Hepatic stellate cell (primary cell): ENCODE data around the gene MYO1E.

Experiments used
- DNase-seq: peaks from one replicate; pipeline ENCODE4 v3.0.0; 2011; ENCODE audit warnings: low spot score

MYO1E gene

DNA sequence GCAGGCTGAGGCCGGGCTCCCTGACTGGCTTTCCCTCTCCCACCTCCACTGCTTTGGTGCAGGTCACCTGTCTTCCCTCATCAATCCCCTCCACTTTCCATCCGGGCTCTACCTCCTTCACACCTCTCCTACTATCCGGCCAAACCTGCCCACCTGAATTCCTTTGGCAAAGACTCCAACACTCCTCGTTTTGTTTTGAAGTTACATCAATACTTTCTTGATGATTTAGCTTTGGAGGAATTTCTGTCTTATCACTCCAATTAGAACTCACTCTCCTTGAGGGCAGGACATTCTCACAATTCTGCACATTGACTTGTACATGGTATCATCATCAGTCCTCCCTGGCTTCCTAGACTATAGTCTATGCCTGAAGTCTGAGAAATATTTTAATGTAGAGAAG lies 145.7 kb downstream of the MYO1E start:
- no peak for DNase-seq

DNA sequence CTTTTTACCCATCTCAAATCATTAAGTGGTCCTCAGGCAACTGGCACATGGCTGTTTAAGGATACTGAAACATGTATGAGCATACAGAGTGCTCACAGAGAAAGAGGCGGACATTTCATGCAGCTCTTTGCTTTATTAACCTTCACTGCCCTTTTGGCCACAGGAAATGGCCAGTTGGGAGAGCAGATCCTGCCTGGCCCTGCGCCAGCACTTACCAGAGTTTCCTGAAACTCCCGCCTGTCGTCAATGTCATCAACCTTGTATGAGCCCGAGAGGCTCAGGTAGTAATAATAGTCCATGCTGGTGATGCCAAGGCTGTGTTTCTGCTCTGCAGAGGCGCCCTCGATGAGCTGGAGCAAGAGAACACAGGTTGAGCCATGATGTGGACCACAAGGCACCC lies 148.2 kb downstream of the MYO1E start:
- DNase-seq = no peak

DNA sequence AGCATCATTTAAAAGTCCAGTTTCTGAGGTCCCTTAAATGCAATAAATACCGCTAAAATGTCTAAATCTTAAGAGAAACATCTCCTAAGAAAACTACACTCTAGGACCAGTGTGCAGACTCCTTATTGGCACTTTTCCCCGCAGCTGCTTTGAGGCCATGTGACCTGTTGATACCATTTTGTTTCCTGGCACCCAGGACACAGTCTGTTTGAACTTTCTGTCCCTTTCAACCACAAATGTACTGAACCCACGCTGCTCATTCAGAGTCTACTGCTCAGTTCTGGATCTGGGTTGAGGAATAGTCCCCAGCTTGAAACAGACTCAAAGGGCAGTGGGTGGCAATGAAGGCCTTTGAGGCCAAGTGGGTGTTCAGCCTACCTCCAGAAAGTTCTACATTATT lies 148.9 kb downstream of the MYO1E start:
- no peak for DNase-seq

DNA sequence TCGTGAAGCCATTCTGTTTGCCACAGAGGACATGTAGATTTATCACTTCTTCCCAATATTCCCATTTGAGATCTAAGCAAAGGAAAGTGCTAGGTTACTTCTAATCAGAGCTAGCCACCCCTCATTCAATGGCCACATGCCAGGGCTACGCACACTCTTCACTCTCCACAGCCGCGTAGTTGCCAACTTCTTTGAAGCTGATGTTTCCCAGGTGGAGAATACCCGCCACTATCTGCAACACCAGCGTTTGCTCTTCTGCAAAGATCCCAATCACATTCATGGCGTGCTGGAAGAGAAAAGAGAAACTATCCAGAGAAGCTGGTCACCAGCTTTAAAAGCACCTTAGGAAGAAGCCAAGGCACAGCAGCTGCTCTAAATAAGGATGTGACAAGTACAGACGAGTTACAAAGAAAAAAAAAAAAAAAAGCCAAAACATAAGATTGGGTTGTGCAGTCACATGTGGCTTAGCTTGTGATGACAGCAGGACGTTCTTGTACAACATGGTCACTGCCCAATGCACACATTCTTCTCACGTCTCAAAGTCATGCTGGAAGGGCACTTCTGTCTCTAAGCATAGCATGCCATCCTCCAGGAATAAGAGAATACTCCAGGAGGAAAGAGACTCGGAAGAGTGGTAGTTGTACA lies 149.6 kb downstream of the MYO1E start:
- DNase-seq = peak; percentile 24

DNA sequence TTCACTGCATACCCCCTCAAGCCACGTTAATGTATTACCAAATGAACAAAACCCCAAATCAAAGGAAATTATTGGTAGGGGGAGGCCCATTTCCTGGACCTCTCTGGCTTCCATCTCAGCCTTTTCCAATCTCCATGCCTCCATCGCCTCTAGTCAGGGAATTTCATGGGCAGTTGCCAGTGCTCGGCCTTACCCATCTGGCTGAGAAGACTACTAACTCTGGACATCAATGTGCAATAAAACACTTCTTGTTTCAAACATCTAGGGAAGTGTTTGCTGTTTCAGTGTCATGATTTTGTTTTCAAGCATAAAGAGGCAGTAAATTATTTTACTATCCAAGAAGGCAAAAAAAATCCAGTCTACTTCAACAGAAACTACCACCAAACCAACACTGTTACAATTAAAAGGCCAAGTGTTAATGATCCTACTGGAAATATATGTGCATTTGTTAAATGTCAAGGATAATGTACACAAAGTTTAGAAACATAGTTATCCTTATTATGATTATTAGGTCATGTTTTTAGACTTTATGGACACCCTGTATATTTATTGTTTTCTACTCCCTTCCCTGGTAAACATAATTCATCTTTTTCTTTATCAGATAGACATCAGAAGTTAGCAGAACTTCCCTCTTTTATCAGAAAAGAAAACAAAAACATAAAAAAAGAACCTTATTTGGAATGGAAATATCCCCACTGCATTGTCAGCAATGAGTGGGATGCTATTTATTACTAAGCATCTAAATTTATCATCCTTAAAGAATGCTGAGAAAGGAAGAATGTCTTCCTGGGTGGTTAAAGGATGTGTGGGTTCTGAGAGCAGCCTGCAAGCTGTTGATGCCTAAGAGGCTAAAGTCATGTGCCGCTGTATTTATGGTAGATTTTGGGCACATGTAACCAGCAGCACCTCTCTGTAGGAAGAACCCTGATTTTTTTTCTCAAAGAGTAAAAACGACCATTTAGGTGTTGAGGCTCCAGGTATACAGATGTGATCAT lies 150.9 kb downstream of the MYO1E start:
- peak; percentile 82 for DNase-seq

DNA sequence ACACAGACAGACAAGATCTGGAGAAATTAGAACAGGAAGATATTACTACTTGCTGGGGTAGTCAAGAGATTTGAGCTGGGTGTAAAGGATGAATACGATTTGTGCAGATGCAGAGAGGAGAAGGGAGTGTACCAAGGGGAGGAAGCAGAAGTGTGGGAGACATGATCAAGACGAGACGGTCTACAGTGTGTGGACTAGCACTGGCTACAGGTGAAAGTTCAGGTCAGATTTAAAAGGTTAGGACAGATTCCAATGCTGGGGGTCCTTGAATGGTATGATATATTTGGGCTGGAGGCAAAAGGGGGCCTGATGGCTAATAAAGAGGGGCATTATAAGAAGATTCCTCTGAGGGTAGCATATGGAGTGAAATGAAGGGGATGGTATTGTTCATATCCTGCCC lies 154.0 kb downstream of the MYO1E start:
- DNase-seq = no peak

DNA sequence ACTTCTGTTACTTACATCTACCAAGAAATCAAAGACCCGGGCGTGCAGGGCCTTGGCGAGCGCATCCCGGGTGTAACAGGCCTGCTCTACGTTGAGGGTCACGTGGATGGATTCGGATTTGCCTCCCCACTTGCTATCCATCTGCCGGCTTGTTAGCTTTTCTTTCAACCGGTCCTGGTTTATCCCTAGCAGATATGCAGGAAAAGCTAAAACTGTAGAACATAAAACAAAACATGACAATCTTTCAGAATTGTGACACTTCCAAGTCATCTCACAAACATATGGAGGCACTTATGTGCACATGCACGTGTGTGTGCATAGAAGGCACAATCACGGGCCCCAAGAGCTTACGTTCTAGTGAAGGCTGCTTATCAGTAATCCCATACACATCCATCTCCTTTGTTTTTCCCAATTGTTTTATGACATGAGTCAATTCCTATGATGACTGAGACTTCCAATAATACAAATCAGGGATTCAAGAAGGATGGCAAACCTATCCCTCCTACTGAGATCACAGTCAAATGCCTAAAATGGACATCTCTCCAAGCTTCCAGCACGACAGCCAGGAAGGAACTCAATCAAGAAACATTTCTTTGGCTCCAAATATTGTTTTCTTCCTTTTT lies 154.7 kb downstream of the MYO1E start:
- no peak for DNase-seq

DNA sequence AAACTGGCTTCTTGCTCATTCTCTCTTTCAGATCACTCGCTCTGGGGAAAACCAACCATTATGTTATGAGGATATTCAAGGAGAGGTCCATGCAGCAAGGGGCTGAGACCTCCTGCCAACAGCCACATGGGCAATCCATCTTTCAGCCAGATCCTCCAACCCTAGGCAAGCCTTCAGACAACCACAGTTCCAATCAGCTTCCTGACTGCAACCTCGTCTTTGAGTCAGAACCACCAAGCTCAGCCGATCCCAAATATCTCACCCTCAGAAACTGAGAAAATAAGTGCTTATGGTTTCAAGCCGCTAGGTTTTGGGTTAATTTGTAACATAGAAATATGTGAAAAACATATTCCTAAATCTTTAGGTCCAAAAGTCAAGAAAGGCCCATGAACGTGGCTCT lies 155.8 kb downstream of the MYO1E start:
- no peak for DNase-seq

DNA sequence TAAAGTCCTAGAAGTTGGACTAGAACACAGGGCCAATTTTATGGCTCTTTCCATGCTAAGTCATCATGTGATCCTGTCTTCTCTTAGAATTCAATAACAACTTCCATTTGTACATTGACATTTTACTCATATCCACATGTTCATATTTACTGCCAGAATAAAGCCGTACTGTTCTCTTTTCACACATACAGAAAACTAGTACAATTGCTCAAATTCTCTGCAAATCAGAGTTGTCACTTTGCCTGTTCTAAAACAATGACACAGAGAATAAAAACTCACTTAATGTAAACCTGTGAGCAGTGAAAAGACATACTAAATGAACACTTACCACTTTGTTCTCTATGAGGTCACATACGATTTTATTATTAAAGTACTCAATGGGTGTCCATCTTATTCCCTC lies 162.5 kb downstream of the MYO1E start:
- no peak for DNase-seq

DNA sequence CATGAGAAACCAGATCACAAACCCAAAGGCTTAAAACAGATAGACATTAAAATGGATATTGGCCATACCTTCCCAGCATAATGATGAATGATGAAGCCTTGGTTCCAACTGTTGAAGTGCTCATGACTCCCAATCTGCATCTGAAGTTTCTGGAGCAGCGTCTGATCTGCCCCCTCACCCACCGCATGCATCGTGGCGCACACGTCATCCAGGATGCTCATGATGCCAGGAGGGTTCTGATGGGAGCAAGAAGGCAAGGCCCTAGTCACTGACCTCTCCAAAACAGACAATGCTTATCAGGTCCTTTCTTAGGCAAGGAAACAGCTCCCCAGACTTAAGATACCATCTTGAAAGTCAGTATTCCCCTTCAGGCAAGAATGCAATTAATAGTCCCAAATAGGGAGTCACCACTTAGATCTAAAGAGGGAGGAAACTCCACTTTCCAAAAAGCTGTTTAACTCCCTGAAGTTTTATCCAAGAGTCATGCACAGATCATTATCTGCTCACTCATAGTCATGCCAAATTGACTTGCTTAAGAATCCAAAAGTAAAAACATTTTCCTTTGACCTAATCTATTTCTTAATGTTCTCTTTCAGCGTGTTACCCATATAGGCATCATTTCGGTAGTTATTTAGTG lies 163.9 kb downstream of the MYO1E start:
- no peak for DNase-seq

DNA sequence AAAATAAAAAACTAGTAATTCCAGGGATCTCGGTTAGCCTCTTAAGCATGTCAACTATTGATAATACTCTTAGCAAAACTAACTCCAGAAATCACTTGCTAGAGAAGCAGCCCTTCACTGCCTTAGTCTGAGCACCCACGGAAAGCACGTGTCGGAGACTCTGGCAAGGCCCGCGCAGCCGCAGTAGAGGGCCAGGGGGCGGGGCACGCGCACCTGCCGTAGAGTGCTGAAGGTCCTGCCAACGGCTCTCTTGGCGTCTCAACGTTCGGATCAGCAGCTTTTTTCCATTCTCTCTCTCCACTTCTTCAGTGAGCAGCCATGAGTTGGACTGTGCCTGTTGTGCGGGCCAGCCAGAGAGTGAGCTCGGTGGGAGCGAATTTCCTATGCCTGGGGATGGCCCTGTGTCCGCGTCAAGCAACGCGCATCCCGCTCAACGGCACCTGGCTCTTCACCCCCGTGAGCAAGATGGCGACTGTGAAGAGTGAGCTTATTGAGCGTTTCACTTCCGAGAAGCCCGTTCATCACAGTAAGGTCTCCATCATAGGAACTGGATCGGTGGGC lies 166.0 kb downstream of the MYO1E start, which contains the start of gene LDHAL6B:
Gene LDHAL6B, plus strand, starts transcription at position 221 of the 561 bp plus-strand sequence. Its CDS starts 98 bp downstream, at position 319.
- no peak for DNase-seq

DNA sequence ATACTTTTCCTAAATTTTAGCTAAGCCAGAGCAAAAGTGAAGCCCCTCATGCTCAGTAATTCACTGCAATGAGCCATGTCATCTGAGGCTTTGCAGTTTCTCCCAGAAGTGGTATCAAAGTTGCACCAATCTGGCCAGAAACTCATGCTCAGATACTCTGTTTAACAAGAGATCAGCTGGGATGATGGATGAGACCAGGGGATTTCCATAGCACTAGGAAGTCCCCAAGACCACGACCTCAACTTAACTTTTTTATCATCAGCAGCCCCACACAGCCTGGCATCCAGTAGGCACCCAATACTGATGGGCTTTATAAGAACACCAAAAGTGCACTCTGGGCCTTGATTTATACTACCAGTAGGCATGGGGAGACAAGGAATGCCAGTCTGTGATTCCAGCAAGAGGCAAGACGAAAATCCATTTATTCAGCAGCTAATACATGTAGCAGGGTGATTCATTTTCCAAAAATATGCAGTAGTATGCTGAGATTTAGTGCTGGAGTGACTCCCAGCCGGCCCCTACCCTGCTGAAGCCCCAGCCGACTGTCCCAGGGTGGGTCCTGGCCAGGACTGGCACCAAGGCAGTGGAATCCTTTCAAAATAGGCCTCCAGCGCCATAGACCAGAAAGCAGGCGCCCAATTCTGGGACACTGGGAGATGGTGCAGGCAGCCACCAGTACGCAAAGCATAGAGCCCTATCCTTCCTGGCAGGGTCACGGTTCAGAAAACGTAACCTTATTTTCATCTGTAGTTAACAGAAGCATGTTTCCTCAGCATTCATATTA lies 166.6 kb downstream of the MYO1E start:
- DNase-seq = no peak

DNA sequence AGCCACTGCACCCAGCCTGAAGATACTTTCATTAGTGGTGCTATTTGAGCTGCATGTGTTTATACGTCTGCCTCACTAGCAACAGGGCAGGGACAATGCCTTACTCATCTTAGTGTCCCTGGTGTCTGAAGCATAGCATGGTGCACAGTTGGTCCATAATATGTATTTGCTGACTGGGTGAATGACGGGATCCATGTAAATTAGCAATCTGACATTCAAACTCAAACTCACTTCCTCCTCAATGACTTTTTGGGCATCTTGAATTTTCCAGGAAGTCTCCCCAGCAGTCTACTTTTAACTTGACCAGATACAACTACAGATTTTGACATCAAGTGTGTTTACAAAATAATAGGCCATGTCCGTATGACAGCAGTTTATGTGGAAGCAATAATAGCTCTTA lies 169.0 kb downstream of the MYO1E start:
- no peak for DNase-seq

DNA sequence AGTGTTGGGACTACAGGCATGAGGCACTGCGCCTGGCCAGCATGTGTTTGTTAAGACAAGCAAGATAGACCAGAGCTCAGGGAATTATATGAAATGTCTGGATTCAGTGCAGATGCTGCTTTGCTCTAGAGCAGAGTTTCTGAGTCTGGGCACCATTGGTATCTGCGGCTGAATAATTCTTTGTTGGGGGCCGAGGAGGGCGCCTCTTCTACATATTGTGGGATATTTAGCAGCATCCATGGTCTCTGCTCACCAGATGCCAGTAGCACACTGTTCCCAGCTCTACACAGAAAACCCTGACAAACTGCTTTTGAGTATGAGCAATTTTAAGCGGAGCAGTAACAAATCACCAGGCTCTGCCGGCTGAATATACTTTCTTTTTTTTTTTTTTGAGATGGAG lies 169.7 kb downstream of the MYO1E start:
- DNase-seq = no peak

DNA sequence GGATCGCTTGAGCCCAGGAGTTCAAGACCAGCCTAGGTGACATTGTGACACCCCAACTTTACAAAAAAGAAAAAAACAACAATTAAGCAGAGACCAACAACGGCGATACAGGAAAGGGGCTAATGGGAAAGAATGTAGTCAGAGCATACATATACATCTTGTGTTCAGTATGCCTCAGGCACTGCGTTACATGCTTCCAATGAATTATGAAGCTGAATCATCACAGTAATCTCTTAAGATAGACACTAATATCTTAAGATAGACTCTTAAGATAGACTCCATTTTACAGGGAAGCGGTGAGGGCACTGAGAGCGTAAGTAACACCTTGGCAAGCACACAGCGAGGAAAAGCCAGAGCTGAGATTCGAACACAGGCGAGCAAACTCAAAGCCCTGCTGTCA lies 172.1 kb downstream of the MYO1E start:
- no peak for DNase-seq

DNA sequence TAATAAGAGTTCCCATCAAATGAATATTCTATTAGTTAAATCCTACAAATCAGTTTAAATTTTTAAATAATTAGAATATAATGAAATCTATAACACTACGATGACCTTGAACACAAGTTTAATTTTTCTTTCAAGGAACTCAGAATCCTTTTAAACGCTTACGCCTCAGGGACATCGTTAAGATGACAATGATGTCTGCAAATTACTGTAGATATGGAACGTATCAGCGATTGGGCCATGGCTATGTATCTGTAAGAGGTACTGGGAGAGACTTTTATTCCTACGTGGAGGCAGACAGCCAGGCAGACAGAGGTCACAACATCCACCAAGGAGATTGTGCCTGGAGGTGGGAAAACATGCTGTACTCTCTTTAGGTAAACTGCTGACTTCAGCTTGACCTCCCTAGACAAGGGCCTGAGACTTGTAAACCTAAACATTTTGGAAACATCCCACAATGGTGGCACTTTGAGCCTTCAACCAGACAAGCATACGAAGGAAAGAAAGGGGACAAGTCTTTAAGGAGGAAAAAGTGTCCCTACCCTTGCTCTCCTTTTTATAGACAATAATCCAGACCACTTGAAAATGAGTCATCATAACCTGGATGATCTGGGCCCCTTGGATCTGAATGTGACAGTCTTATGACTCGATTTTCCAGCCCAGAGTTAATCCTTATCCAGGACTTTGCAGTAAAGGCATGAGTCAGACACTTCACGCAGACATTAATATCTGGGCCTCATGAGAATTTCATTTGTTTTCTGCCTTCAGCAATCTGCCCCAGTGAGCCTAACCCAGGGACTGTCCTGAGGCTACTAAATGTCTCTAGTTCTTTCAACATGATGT lies 172.8 kb downstream of the MYO1E start:
- peak; percentile 24 for DNase-seq

DNA sequence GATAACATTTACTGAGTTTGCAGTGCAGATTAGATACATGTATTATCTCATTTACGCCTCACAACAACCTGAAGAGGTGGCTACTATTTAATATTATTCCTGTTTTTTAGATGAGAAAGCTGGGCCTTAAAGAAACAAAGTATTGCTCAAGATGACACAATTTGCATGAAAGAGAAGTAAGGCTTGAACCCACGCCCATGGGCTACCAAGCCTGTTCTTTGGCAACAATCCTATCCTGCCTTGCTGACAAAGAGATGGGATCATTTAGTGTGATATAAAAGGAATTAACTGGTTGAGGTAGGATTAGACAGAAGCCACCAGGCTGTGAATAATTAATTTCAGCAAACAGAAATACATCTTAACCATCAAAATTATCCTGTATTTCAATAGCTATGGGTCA lies 175.2 kb downstream of the MYO1E start:
- no peak for DNase-seq

DNA sequence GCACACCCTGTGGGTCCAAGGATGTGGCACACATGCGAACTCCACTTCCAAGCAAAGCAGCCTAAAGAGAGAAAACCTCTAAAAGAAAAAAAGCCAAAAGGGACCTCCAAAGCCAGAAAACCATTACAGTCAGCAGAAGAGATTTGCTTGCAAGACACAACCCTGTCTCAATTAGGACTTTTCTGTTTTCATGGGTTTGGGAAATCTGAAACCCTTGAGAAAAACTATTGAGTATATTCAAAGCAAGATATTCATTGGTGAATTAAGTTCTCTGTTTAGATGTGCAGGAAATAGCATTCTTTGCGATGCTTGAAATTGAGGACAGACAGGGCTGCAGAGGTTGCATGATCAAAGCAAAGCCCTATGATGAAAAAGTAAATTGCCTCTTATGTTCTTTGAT lies 176.3 kb downstream of the MYO1E start:
- DNase-seq = no peak

DNA sequence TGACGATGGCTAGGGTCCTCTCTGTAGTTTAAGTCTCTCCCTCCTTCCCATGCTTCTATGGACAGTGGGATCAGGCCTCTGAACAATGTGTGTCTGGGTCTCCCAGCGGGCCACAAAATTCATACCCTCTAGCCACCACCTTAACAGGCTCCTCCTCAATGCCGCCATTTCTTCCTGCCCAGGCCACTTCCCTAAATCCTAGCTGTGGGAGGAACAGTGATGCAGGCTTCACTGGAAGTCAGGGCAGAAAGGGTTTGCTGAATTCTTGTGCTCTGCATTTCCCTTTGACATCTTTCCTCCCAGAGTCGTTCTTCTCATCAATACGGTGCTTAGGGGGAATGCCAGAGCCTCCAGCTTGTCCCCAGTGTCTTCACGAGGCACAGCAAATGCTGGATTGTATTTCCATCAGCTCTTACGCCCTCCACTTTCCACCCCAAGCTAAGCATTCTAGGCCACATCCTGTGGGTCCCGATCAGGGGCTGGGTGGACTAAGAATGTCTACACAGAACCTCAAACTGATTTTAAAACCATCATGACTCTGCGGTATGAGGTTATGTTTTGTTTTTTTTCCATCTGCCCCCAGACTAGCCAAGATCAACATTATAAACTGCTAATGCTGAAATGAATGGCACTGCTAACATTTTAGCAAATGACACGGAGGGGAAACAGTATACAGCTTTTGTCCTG lies 177.9 kb downstream of the MYO1E start:
- DNase-seq = no peak

DNA sequence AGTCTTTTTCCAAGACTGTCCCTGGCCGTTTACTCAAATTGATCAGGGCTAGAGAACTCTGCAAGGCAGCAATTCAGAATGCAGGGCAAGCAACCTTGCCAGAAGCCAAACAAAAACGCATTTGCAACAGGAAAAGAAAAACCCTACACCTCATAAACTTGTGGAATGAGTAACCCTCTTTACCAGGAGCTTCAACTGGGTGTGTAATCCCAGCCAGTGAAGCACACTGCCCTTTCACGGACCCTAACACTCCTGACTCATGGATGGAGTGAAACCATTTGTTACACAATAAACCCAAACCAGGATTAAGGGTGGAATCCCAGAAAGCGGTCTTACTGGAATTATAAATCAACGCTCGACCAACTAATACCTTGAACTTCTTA lies 180.8 kb downstream of the MYO1E start:
- peak; percentile 60 for DNase-seq
